CD14-positive monocyte (primary cell): ENCODE data around the gene PLXND1. TPM values are rescaled to one million over a fixed set of nuclear protein-coding genes. Genes with fewer than 3 reads are reported as not detected.

Experiments used
- DNase-seq, 3 donors: peaks; one replicate each; pipeline ENCODE4 v3.0.0-alpha.2; 2011 to 2022
- H2AFZ ChIP-seq: 2 replicates; pipeline ENCODE4 v1.6.0; 2012; ENCODE audit warnings: mild to moderate bottlenecking, low read depth, low read length, inconsistent platforms; ENCODE audit not compliant: insufficient read depth, poor library complexity, severe bottlenecking
- H3K27ac ChIP-seq, 2 donors: 1 replicate in 1 of 2; 2 replicates in 1 of 2; pipeline ENCODE4 v1.5.1; 2012 to 2013; ENCODE audit warnings: low read length in 2 of 2, control low read depth in 1 of 2, inconsistent platforms in 1 of 2, low read depth in 1 of 2, mild to moderate bottlenecking in 1 of 2
- H3K27me3 ChIP-seq, 2 donors: one replicate each; pipeline versions ENCODE4 v1.6.0 to v1.6.1; 2011 to 2013; ENCODE audit warnings: low read length in 2 of 2; ENCODE audit not compliant: control insufficient read depth in 2 of 2, insufficient read depth in 2 of 2
- H3K36me3 ChIP-seq, 2 donors: replicated peaks in 1 of 2; 1 replicate in 1 of 2; 2 replicates in 1 of 2; pipeline versions ENCODE4 v1.5.1 to v1.6.1; 2012 to 2013; ENCODE audit warnings: low read length in 2 of 2, control low read depth in 1 of 2, inconsistent platforms in 1 of 2, mild to moderate bottlenecking in 1 of 2; ENCODE audit not compliant: insufficient read depth in 2 of 2, control insufficient read depth in 1 of 2
- H3K4me1 ChIP-seq, 2 donors: 1 replicate in 1 of 2; 2 replicates in 1 of 2; pipeline versions ENCODE4 v1.5.1 to v1.6.1; 2012 to 2013; ENCODE audit warnings: low read length in 2 of 2, control low read depth in 1 of 2, inconsistent platforms in 1 of 2, mild to moderate bottlenecking in 1 of 2, moderate library complexity in 1 of 2; ENCODE audit not compliant: insufficient read depth in 2 of 2, control insufficient read depth in 1 of 2
- H3K4me2 ChIP-seq: replicated peaks from 2 replicates; pipeline ENCODE3; 2012; ENCODE audit warnings: low read length, moderate library complexity, mild to moderate bottlenecking; ENCODE audit not compliant: poor library complexity, severe bottlenecking; ENCODE audit errors: extremely low read depth
- H3K4me3 ChIP-seq, 3 experiments: fragments of 200-600 bp in 1 of 3; sonication (generic) in 1 of 3; replicated peaks in 1 of 3; 1 replicate in 2 of 3; 2 replicates in 1 of 3; pipeline ENCODE4 v1.5.1; 2011 to 2013; ENCODE audit warnings: low read length in 3 of 3, mild to moderate bottlenecking in 3 of 3, control low read depth in 2 of 3, low read depth in 2 of 3, inconsistent platforms in 1 of 3, moderate library complexity in 1 of 3
- H3K79me2 ChIP-seq: 2 replicates; pipeline ENCODE4 v1.6.0; 2012; ENCODE audit warnings: mild to moderate bottlenecking, control low read depth, inconsistent platforms, low read length, moderate library complexity; ENCODE audit not compliant: insufficient read depth
- H3K9ac ChIP-seq: 2 replicates; pipeline ENCODE4 v1.6.0; 2017; ENCODE audit warnings: low read length, mild to moderate bottlenecking; ENCODE audit not compliant: insufficient read depth, poor library complexity, severe bottlenecking
- H3K9me3 ChIP-seq, 2 donors: replicated peaks in 1 of 2; 1 replicate in 1 of 2; 2 replicates in 1 of 2; pipeline versions ENCODE4 v1.5.1 to v1.6.1; 2012 to 2013; ENCODE audit warnings: low read length in 2 of 2, control low read depth in 1 of 2; ENCODE audit not compliant: control insufficient read depth in 1 of 2, insufficient read depth in 1 of 2
- H4K20me1 ChIP-seq: 2 replicates; pipeline ENCODE4 v1.6.0; 2012; ENCODE audit warnings: mild to moderate bottlenecking, low read length, control low read depth, moderate library complexity; ENCODE audit not compliant: insufficient read depth
- H3K27ac Mint-ChIP-seq, 7 donors: one replicate each; pipeline ENCODE4 v1.8.0; 2020; ENCODE audit warnings: mild to moderate bottlenecking in 7 of 7, mixed read lengths in 7 of 7, moderate library complexity in 6 of 7, inconsistent platforms in 2 of 7
- H3K27me3 Mint-ChIP-seq, 3 donors: one replicate each; pipeline ENCODE4 v1.8.0; 2021 to 2022; ENCODE audit warnings: low read depth in 3 of 3, mild to moderate bottlenecking in 3 of 3, mixed read lengths in 3 of 3, moderate library complexity in 3 of 3, inconsistent platforms in 1 of 3
- H3K36me3 Mint-ChIP-seq, 2 donors: one replicate each; pipeline ENCODE4 v1.8.0; 2020; ENCODE audit warnings: mixed read lengths in 2 of 2, inconsistent platforms in 1 of 2, mild to moderate bottlenecking in 1 of 2
- H3K4me1 Mint-ChIP-seq: one replicate; pipeline ENCODE4 v1.8.0; 2020; ENCODE audit warnings: mild to moderate bottlenecking, mixed read lengths
- H3K4me3 Mint-ChIP-seq, 2 donors: one replicate each; pipeline ENCODE4 v1.8.0; 2020; ENCODE audit warnings: mild to moderate bottlenecking in 2 of 2, mixed read lengths in 2 of 2, moderate library complexity in 1 of 2
- H3K9me3 Mint-ChIP-seq, 7 donors: one replicate each; pipeline ENCODE4 v1.8.0; 2020 to 2022; ENCODE audit warnings: mixed read lengths in 7 of 7, mild to moderate bottlenecking in 6 of 7, moderate library complexity in 6 of 7, inconsistent platforms in 2 of 7
- CTCF ChIP-seq: fragments of 200-600 bp; IDR thresholded peaks from one replicate; pipeline ENCODE4 v1.8.0; 2022; ENCODE audit warnings: antibody characterized with exemption, mild to moderate bottlenecking
- WGBS: methylation state at CpG from one replicate; pipeline ENCODE4 v1.1.5; 2013; ENCODE audit warnings: missing lambda C conversion rate; ENCODE audit not compliant: insufficient coverage; 5-methylcytosine and 5-hydroxymethylcytosine counted together
- intact Hi-C, 2 donors: fragments of 100-400 bp; cut with micrococcal nuclease; formaldehyde crosslinking; loops; one replicate each; pipeline versions ENCODE4 v1.15.0 to v1.15.1; 2023
- polyA plus RNA-seq, 3 donors: library from polyadenylated mRNA; depleted of rRNA in 1 of 3; unstranded in 2 of 3; stranded (reverse) in 1 of 3; fragments of 300-500 nt in 2 of 3; fragments of >200 nt in 1 of 3; fragmentation: Illumina TruSeq in 2 of 3; gene quantifications; 1 replicate in 2 of 3; 2 replicates in 1 of 3; pipeline ENCODE4 v1.2.3, GENCODE V29; 2012 to 2021

PLXND1 gene
- polyA plus RNA-seq, 3 donors = 7.1 to 170 (median 9.9) TPM

GRCh38 chr3:129585949-129586657, 20.4 kb downstream of the PLXND1 start:
- peak overlapping the region in 1 of 7 donors; percentile 23 for H3K27ac Mint-ChIP-seq

GRCh38 chr3:129584631-129585030, 21.8 kb downstream of the PLXND1 start:
- Histone ChIP-seq H3K9ac (no peak overlapping the region), H3K27me3 (no peaks in the 10 kb centered on the region), H3K9me3 (no peaks in the 10 kb centered on the region), H3K36me3 (peaks cover 46 to 99% of the 10 kb centered on the region in 2 donors), H3K4me2 (no peak overlapping the region), H3K27ac (no peak overlapping the region), H3K4me3 (no peak overlapping the region), H3K79me2 (peaks cover 6% of the 10 kb centered on the region), H3K4me1 (peaks cover 18 to 19% of the 10 kb centered on the region in 2 donors), H2AFZ (no peak overlapping the region), H4K20me1 (peaks cover 77% of the 10 kb centered on the region)
- DNase-seq = no peak
- WGBS = 46% methylated on average over 2 of the region's 3 CpGs
- intact Hi-C loops = no loop called here
- peaks cover 47 to 86% of the 10 kb centered on the region in 2 donors for H3K36me3 Mint-ChIP-seq
- peaks cover 26% of the 10 kb centered on the region for H3K4me1 Mint-ChIP-seq
- no peak for TF ChIP-seq CTCF
- no peak overlapping the region for H3K4me3 Mint-ChIP-seq
- H3K9me3 Mint-ChIP-seq = no peaks in the 10 kb centered on the region
- H3K27ac Mint-ChIP-seq = peak overlapping the region in 1 of 7 donors; percentile 6
- peaks cover 0 to 2% (median 0%) of the 10 kb centered on the region in 3 donors for H3K27me3 Mint-ChIP-seq

More at GRCh38 chr3:129585949-129586657, 20.4 kb downstream of the PLXND1 start:
- H3K36me3 Mint-ChIP-seq = peaks cover 41 to 85% of the 10 kb centered on the region in 2 donors
- Histone ChIP-seq H4K20me1 (peaks cover 90% of the 10 kb centered on the region), H3K4me2 (no peak overlapping the region), H3K36me3 (peaks cover 45 to 90% of the 10 kb centered on the region in 2 donors), H3K79me2 (peaks cover 20% of the 10 kb centered on the region), H3K4me1 (peaks cover 18 to 19% of the 10 kb centered on the region in 2 donors), H3K4me3 (no peak overlapping the region), H3K27me3 (no peaks in the 10 kb centered on the region), H3K9me3 (no peaks in the 10 kb centered on the region), H3K27ac (no peak overlapping the region), H3K9ac (no peak overlapping the region), H2AFZ (no peak overlapping the region)
- no peak for TF ChIP-seq CTCF
- DNase-seq = no peak
- intact Hi-C loops = no loop called here
- H3K4me3 Mint-ChIP-seq = no peak overlapping the region
- peaks cover 0 to 2% (median 0%) of the 10 kb centered on the region in 3 donors for H3K27me3 Mint-ChIP-seq
- H3K4me1 Mint-ChIP-seq = peaks cover 24% of the 10 kb centered on the region
- 99% methylated on average over 22 of the region's 27 CpGs for WGBS
- no peaks in the 10 kb centered on the region for H3K9me3 Mint-ChIP-seq
